ENCODE results near the gene PRPF6.
"Not testable (repeated sequence)": the region's sequence is repeated elsewhere in the genome, so short reads cannot be mapped to it uniquely, and the experiment has no call there.

DNA sequence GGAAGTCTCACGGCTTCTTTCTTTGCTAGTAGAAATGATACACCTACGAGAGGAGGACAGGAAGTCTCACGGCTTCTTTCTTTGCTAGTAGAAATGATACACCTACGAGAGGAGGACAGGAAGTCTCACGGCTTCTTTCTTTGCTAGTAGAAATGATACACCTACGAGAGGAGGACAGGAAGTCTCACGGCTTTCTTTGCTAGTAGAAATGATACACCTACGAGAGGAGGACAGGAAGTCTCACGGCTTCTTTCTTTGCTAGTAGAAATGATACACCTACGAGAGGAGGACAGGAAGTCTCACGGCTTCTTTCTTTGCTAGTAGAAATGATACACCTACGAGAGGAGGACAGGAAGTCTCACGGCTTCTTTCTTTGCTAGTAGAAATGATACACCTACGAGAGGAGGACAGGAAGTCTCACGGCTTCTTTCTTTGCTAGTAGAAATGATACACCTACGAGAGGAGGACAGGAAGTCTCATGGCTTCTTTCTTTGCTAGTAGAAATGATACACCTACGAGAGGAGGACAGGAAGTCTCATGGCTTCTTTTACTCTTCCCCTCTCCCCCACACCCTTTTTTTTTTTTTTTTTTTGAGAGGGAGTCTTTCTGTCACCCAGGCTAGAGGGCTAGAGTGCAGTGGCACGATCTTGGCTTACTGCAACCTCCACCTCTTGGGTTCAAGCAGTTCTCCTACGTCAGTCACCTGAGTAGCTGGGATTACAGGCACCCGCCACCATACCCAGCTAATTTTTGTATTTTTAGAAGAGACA is 31.6 kb downstream of the PRPF6 start:
- TF ChIP-seq, protein P1, sequence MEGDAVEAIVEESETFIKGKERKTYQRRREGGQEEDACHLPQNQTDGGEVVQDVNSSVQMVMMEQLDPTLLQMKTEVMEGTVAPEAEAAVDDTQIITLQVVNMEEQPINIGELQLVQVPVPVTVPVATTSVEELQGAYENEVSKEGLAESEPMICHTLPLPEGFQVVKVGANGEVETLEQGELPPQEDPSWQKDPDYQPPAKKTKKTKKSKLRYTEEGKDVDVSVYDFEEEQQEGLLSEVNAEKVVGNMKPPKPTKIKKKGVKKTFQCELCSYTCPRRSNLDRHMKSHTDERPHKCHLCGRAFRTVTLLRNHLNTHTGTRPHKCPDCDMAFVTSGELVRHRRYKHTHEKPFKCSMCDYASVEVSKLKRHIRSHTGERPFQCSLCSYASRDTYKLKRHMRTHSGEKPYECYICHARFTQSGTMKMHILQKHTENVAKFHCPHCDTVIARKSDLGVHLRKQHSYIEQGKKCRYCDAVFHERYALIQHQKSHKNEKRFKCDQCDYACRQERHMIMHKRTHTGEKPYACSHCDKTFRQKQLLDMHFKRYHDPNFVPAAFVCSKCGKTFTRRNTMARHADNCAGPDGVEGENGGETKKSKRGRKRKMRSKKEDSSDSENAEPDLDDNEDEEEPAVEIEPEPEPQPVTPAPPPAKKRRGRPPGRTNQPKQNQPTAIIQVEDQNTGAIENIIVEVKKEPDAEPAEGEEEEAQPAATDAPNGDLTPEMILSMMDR (IDR thresholded peaks at IDR 0.05), result not testable (repeated sequence)
- not testable (repeated sequence) for TF ChIP-seq EZH2 (IDR thresholded peaks at IDR 0.05)
